HG02610 (cell line): ENCODE results near the gene MAML1.
"Not testable (repeated sequence)": the region's sequence is repeated elsewhere in the genome, so short reads cannot be mapped to it uniquely, and the experiment has no call there.

Experiments used
- ATAC-seq: cut with Tn5 transposase; IDR thresholded peaks from one replicate; pipeline ENCODE4 v1.9.1; 2021; ENCODE audit warnings: mild to moderate bottlenecking, moderate library complexity; ENCODE audit not compliant: unreplicated experiment

The MAML1 gene

DNA sequence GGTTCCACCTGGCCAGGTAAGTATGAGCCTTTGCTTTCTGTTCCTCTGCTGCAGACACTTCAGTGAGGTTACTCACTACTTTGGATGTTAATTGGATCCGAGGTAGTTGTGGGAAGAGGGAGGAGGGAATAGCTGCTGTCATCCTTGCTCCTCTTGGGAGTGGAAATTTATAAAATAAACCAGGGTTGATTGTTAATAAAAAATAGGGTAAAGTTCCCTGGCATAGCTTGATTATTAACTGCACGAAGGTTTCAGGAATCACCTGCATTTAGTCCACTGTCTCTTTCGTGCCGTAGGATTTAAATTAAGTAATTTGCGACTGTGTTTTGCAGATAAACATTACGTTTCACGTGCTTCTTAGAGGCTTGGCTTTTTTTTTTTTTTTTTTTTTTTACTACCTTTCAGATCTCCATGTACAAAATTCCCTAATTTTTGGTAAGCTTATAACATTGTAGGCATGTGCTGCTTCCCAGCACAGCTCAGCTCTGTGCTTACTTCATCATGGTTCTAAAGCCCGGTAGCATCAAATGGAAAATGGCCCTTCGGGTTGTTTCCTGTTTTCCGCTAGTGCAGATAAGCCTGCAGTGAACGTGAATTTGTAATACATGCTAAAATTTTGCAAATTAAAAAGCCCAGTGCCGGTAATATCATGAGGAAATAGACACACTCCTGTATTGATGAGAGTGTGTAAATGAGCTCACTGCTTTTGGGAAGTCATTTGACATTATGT is 34.3 kb downstream of the MAML1 start:
- ATAC-seq: no peak

DNA sequence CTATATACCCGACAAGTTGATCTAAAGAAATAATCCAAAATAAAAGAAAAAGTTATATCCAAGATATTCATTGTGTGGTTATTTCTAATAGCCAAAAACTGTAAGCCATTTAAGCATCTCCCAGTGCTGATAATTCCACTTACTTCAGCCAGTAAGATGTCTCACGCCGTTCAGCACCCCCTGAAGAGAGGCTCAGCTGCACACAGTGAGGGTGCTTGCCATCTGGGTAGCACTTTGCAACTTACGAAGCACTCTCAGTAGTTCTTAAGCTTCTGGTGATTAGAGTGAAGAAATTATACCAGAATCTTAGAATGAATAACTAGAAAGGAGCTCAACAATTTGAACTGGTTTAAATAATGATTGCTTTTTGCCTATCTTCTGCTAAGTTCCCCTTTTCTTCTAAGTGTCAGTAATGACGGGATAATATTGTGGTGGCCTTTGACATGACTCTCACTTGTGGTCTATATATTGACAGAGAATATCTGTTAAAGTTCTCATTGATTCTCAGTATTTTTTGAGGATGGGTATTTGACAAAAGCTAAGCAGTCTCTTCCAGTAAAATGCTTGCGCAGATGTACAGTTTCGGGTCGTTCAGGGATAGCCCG is 35.0 kb downstream of the MAML1 start:
- no peak for ATAC-seq

DNA sequence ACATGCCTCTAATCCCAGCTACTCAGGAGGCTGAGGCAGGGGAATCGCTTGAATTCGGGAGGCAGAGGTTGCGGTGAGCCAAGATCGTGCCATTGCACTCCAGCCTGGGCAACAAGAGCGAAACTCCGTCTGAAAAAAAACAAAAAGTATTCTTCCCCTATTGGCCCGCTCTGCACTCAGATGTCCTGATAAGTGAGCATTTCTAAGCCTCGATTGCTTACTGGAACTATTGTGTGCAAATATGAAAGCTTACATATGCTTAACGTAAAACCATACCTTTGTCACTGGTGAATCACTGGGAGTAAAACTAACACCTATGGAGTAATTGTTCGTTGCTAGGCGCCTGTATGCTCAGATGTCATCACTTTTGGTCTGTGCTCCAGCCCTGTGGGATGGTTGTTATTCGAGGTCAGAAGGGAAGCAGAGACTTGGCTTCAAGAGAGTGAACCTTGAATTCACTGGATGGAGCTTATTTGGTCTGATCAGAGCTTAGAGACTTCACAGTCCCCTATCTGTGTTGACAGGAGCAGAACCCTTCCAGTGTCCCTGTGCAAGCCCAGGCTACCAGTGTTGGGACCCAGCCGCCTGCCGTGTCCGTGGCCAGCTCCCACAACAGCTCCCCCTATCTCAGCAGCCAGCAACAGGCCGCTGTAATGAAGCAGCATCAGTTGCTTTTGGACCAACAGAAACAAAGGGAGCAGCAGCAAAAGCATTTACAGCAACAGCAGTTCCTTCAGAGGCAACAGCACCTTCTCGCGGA is 35.9 kb downstream of the MAML1 start:
- no peak for ATAC-seq

DNA sequence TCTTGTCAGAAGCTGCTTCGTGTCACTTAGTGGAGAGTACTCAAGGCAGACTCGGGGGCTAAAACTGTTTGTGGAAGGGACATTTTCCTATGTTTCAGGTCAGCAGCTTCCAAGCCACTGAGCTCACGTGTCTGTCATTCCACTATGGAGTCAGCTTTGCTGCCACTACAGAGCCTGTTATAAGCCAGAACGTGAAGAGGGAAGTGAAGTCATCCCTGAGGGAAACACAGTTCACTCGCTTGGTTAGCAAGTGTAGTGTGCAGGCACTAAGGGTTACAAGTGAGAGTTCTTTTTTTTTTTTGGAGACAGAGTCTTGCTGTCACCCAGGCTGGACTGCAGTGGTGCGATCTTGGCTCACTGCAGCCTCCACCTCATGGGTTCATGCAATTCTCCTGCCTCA is 36.6 kb downstream of the MAML1 start:
- ATAC-seq: no peak

DNA sequence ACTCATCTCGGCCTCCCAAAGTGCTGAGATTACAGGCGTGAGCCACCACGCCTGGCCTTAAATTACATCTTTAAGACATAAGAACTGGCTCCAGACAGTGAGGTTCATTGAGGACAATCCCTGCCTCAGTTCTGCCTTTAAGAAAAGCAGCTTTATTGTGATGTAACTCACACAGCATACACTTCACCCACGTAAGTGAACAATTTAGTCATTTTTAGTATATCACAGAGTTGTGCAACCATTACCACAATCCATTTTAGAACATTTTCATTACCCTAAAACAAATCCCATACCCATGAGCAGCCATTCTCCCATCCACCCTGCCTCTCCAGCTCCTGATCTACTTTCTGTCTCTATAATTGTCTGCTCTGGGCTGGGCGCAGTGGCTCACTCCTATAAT is 37.2 kb downstream of the MAML1 start:
- ATAC-seq: no peak

DNA sequence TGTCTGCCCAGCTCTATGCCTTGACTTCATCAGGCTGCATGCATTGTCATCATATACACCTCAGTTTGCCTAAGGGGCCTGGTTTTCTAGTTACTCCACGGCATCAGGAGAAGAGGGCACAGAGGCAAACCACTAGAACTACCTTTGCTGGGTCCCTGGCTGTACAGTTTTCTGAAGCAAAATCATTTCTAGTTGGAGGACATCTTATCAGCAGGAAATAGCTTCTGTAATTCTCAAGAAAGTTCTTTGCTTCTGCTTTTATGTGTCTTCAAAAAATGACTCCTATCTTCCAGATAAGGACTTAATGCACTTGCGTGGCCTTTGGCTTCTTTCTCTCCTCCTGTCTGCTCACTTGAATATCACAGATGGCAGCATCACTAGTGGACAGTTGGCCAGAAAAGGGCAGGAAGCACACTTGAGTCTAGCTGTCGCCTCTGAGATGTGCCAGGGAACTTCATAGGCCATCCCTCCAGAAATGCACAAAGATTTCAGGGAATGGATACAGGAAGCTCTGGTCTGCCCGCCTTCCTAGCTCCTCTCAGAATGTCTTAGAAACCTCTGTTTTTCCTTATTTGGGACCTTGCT is 38.8 kb downstream of the MAML1 start:
- ATAC-seq: no peak

DNA sequence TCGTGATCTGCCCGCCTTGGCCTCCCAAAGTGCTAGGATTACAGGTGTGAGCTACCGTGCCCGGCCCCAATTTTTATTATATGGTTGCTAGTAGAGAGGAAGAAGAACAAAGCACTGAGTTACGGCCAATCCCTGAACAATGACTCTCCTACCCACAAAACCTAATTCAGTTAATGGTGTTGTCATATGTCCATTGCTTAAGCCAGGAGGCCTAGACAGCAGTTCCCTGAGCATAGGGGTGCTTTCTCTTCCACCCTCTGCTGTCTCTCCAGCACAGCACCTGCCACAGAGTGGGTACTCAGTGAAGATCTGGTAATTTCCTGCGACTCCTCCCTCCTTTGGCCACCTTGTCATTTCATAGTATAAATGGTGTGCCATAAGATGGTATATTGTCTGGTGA is 39.7 kb downstream of the MAML1 start:
- ATAC-seq: no peak

DNA sequence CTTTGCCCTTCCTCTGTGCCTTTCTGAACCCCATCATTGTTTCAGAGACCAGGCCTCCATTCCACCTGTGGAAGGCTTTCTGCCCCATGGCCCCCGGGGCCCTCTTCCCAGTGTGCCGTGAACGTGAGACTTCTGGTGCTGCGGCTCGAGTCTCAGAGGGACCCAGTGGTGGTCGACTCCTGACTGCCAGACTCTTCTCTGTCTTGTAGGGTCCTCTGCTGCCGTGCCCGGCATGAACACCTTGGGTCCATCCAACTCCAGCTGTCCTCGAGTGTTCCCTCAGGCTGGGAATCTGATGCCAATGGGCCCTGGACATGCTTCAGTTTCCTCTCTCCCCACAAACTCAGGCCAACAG is 41.0 kb downstream of the MAML1 start:
- no peak for ATAC-seq

DNA sequence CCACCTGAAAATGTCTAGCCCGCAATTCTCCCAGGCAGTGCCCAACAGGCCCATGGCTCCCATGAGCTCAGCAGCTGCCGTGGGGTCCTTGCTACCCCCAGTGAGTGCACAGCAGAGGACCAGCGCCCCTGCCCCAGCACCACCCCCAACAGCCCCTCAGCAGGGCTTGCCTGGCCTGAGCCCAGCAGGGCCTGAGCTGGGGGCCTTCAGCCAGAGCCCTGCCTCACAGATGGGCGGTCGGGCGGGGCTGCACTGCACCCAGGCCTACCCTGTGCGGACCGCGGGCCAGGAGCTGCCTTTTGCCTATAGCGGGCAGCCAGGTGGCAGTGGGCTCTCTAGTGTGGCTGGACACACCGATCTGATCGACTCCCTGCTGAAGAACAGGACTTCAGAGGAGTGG is 41.8 kb downstream of the MAML1 start:
- no peak for ATAC-seq

DNA sequence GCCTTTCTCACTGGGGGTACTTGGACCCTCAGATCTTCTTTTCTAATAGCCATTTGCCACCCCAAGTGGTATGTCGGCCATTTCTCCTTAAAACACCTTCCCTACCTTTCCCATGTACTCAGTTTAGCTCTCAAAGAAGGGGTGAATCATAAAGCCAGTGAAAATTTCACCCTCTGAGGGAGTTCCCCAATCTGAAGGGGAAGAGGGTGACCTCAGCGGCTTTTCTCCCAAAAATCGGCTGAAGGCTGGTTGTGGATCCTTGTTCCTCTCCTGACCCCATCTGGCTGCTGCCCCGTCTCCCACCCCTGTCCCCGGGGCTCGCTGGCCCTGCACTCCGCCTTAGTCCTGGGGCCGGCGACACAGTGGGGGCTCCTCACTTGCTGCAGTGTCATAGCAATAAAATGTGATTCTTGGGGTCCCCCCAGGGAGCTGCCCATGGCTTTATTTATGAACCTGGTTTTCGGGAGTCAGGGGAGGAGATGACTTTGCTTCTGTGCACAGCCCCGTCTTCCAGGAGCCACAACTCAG is 43.9 kb downstream of the MAML1 start:
- no peak for ATAC-seq

DNA sequence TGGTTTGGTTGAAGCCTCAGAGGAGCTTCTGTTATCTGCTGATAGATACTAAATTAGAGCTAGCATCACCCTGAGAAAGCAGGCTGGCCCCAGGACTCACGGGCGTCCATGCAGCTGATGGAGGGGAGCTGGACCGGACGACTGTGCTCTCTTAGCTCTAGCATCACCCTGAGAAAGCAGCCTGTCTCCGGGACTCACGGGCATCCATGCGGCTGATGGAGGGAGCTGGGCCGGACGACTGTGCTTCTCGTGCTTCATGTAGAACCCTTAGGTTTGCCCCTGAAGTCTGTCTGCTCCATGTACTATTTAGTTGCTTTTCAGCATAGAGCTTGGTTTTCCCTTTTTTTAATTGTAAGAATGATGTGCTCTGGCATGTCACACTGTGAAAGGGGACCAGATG is 44.8 kb downstream of the MAML1 start:
- ATAC-seq: no peak

DNA sequence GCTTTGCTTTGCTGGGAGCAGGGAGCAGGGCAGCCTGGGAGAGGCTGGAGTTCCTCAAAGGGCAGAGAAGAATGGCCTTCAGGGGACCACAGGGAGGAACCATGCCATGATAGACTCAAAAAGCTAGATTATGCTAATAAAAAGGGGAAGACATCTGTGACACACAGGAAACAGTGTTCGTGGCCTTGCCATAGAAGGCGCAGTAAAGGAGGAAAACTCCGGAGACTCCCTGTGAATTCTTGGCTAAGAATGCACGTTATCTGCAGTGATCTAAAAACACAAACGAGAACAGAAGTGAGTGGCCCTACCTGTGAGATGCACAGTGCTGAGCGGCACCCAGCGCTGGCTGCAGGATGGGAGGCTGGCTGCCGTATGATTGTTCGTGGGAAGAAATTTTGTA is 45.3 kb downstream of the MAML1 start:
- no peak for ATAC-seq

DNA sequence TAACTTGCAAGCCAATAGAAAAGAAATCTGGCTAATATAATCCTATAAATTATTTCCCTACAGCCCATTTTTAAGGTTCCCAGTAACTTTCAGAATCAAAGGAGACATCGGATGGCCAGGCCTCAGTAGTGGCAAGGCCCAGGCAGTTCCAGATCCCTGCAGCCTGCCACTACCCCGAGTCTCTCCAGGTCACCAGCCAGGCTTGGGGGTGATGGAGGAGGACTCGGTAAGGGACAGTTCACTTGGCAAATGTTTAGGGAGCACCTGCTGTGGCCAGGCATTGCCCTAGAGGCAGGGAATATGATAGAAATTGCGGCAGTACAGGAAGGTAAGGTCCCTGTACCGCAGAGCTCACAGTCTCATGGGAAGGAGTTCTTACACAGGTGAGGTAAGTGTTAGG is 46.0 kb downstream of the MAML1 start:
- no peak for ATAC-seq

DNA sequence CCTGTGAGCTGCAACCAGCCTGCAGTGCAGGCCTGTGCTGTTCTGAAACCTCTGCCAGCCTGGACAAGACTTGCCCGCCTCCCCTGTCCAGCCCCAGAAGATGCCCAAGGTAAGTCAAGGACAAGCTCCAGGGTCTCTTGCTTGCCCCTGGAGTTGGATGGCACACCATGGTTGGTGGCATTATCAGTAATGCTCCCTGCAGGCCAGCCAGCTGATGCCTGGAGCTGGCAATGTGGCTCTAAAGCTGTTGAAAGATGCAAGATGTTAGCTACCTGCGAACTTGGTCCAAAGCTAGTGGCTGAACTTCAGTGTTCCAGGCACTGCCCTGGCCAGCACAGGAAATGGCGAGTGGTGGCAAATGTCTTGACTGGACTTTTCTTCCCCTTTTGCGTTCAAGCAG is 47.2 kb downstream of the MAML1 start:
- no peak for ATAC-seq

DNA sequence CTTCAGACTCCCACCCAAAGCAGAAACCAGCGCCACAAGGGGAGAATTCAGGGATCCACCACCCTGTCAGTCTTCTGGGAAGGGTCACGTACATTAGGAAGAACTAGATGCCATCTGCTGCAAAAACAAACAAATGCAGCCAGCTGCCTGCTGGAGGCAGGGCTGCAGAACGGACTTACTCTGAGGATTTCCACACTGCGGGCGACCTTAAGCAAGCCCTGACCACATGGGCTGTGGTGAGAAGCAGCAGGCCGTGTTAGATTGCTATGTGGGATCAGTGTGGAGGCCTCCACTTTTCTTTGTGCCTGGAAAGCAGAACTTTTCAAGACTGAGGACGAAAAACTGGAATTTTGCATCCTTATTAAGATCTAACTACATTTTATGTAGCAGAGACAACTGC is 47.7 kb downstream of the MAML1 start:
- ATAC-seq: no peak

DNA sequence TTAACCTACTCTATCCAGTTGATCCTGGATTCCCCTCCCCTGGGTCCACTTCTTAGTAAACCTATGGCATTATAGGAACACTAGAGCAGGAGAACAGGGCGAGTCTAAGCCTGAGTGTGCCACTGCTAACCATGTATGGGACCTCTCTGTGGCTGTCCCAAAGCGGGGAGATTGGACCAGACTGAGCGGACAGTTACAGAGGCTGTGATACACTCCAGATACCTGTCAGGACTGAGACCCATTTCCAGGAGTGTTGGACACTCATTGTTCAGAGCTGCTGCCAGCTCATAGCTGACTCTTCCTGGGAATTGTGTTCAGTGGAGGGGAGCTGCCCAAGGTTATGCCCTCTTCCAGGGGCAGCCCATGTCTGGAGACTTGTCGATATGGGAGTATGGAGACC is 49.2 kb downstream of the MAML1 start:
- ATAC-seq: no peak

DNA sequence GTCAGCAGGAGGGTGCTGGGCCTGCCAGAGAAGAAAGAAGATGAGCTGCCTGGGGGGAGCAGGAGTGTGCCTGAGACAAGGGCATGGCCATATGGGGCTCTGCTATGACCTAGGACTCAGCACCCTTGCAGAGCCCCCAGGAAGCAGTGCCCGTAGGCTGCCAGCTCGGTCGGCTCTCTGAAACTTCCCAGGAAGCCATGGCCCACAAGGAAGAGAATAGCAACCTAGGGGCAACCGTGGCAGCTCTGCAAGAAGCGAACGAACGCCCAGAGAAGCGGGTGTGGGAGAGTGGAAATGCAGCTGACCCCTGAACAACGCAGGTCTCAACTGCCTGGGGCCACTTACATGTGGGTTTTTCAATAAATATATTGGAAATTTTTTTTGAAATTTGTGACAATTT is 50.5 kb downstream of the MAML1 start:
- ATAC-seq: no peak

DNA sequence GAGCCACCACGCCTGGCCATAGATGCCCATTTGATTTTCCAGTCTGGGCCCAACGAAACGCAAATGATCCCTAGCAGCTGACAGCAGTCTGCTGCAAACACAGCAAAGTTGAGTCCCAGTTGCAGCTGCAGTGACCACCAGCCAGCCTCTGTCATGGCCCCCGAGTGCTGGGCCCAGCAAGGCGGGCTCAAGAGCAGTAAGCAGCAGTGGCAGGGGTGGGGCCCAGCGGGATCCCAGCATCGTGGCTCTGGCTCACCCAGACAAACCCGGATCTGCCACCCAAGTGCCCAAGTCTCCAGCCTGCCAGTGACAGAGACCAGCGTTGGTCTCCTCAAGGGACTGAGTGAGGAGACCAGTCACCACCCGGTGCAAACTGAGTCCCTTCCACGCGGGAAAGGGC is 54.2 kb downstream of the MAML1 start:
- ATAC-seq: no peak

DNA sequence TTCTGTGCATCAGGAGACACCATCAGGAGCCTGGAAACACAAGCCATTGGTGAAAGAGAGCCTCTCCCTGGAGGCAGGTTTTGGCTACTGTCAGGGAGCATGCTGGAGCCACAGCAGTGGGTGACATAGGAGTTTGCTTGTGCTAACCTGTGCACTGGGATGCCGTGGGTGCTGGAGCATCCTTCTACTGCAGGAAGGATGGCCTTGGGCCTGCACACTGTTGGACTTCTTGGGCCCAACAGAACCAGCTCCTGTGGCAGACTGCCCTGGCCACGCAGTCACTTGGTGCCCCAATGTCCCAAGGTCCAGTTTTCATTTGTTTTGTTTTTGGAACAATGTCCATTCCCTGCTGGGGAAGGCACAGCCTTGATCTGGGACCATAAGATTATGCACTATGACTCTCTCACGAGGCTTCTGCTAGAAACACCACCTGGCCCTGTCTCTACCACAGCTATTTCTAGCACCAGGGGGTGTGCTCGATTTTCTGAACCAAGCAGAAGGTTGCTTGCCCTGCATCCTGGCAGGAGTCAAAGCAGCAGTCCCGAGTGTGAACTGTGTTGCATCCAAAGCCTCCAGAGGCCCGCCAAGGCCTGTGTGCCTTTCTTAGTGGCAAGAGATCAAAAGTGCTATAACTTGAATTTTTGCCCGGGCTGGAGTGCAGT is 55.7 kb downstream of the MAML1 start:
- no peak for ATAC-seq

DNA sequence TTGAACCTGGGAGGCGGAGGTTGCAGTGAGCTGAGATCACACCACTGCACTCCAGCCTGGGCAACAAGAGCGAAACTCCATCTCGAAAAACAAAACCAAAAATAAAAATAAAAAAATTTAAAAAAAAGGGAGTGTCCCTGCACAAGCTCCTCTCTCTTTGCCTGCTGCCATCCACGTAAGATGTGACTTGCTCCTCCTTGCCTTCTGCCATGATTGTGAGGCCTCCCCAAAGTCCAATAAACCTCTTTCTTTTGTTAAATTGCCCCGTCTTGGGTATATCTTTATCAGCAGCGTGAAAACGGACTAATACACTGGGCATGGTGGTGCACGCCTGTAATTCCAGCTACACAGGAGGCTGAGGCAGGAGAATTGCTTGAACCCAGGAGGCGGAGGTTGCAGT is 56.7 kb downstream of the MAML1 start:
- not testable (repeated sequence) for ATAC-seq
